Activated CD8-positive, alpha-beta memory T cell treated with anti-CD3 and anti-CD28 coated beads for 36 hours (primary cell): Measurements from ENCODE around the gene FRMD4A. TPM values are rescaled to one million over a fixed set of nuclear protein-coding genes. Genes with fewer than 3 reads are reported as not detected.
"Not testable (repeated sequence)": the region's sequence is repeated elsewhere in the genome, so short reads cannot be mapped to it uniquely, and the experiment has no call there.

Experiments
- CTCF ChIA-PET: fragments of 350-600 bp; sonication (Branson Sonifier 250); formaldehyde crosslinking; loops from one replicate; lab custom pipeline; 2021; ENCODE audit warnings: antibody characterized with exemption; lab: Charles Lee
- POLR2A ChIA-PET: fragments of 350-600 bp; sonication (Branson Sonifier 250); formaldehyde crosslinking; loops from one replicate; lab custom pipeline; 2021; ENCODE audit warnings: antibody characterized with exemption; lab: Charles Lee
- total RNA-seq, 2 experiments: library from RNA; stranded (reverse); gene quantifications; one replicate each; pipeline ENCODE4 v1.2.3, GENCODE V29; 2021

The FRMD4A gene
- total RNA-seq, 2 experiments from 2014 or later = 4.7 to 5.2 TPM

DNA sequence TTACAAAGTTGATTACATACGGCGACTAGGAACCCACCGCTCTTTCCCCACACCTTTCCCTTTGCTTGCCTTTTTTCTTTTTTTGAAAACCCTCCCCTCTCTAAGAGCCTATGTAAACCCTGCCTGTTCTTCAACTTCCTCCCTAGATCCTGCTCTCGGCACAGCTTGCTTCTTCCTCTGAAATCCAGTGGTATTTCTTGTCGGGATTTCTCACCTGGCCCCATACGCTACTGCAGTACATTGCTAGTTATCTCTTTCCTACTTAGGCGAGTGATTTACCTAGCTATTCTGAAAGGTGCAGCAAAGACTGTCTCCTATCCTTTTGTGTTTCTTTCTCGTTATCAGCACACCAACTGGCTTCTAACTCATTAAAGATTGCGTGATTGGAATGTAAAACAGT, 372.9 kb downstream of the FRMD4A start:
- POLR2A ChIA-PET = no interaction called here
- CTCF ChIA-PET = interaction anchor here (0.7 kb wide), 1 partner anchor 129 kb away, joined by 4 read pairs; no protein-coding TSS in a partner anchor

DNA sequence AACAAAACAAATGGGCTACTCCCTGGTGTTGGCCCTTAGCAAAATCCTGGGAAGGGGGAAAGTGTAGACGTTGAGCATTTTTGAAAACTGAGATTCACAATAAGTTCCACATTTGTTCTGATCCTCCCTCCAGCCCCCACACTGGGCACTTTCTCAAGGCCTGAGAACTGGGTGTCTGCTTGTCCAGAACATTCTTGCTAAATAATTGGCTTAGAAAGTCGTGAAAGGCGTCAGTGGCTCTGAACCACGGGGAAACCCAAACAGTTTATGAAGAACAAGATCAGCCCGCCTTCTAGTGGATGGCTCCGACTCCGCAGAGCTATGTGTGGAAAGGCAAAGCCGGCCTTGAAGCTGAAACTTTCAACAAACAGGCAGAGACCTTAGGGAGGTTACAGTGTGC, 373.9 kb downstream of the FRMD4A start:
- CTCF ChIA-PET = no interaction called here
- POLR2A ChIA-PET = no interaction called here

DNA sequence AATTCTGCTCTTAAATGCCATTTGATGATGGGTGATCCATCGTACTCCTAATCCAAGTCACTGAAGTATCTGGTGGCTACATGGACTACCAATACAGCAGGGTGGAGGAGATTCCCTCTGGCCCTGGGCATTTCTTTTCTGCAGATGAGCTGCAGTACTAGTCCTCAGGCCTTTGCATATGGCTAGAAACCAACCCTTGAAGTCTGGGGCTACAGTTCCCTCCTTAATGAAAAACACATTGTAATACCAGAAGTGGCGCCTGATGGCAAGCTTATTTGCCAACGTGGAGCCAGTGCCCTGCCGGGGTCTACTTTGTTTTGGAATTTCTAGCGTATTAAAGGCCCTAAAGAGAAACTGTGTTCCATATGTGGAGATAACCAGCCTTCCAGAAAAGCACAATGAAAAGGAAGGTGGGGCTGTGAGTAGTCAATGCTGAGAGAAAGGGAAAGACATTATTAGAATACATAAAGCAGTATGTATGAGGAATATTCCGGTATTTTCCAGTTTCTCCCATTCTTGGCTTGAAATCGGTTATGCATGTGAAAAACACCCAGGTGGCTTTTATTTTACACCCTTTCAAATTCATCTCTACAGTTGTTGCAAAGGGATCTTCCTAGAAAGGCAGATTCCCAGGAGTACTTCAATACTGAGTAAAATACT, 375.2 kb downstream of the FRMD4A start:
- ChIA-PET CTCF (no interaction called here), POLR2A (no interaction called here)

DNA sequence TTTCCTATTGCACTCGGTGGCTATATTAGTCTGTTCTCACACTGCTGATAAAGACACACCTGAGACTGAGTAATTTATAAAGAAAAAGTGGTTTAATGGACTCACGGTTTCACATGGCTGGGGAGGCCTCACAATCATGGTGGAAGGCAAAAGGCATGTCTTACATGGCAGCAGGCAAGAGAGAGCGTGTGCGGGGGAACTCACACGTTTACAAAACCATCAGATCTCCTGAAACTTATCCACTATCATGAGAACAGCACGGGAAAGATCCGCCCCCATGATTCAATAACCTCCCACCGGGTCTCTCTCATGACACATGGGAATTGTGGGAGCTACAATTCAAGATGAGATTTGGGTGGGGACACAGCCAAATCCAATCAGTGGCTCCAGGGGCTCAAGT, 376.5 kb downstream of the FRMD4A start:
- CTCF ChIA-PET, POLR2A ChIA-PET: not testable (repeated sequence)

GRCh38 chr10:13953371-13953770, 377.4 kb downstream of the FRMD4A start:
- POLR2A ChIA-PET = no interaction called here
- CTCF ChIA-PET = no interaction called here

GRCh38 chr10:13950543-13950939, 380.2 kb downstream of the FRMD4A start:
- POLR2A ChIA-PET = no interaction called here

GRCh38 chr10:13949844-13950542, 380.7 kb downstream of the FRMD4A start:
- CTCF ChIA-PET = no interaction called here
- POLR2A ChIA-PET = no interaction called here

More at GRCh38 chr10:13950543-13950939, 380.2 kb downstream of the FRMD4A start:
- CTCF ChIA-PET = no interaction called here

GRCh38 chr10:13946209-13946460, 384.6 kb downstream of the FRMD4A start:
- POLR2A ChIA-PET = no interaction called here

DNA sequence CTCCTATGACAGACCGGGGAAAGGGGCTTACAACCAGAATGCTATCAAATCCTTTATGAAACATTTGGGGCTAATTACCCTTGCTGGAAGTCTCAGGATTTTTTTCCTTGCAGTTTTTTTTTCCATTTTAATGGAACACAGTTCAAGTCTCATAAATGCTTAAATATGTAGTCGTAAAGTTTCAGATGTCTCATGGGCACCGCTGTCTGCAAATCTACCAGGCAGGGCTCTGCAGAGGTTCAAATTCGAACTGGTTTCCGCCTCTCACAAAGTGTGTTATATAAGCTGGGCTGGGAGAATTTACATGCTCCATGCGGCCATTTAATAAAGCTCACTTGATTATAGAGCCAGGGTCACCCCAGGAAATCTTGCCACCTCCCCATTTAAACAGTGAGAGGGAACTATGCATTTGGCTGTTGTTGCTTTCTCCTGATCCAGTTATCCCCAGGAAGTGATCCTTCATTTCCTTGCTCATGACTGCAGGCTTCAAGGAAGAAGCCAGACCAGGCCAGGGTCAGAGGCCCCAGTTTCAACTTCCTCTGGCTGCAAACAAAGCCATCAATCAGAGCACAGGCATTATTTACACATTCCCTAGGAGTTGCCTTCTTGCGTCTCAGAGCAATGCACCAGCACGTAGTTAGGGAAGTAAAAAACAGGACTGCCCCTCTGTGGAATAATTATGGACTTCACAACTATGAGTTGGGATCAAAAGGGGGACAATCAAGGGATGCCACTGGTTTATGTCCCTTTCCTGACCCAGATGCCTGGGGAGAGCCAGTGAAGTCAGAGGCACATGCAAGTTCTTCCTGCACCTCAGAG, 385.1 kb downstream of the FRMD4A start:
- ChIA-PET POLR2A (no interaction called here), CTCF (no interaction called here)

More at GRCh38 chr10:13946209-13946460, 384.6 kb downstream of the FRMD4A start:
- CTCF ChIA-PET = no interaction called here

DNA sequence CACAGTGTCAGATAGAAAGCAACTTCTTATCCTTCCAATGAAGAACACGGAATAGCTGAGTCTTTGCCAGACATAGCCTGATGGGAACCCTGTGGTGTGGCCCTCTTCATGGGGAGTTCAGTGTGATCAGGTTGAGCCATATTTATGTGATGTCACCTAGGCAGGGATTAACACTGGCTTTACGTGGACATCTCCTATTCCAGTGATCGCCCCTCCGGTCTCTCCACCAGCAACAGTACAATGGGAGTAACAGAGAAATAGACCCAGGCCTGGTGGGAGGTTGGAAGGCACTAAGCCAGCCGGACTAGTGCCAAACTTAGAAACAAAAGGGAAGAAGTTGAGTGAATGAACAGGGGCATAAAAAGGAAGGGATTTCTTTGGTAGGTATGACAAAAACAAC, 385.9 kb downstream of the FRMD4A start:
- CTCF ChIA-PET = no interaction called here
- POLR2A ChIA-PET = no interaction called here

DNA sequence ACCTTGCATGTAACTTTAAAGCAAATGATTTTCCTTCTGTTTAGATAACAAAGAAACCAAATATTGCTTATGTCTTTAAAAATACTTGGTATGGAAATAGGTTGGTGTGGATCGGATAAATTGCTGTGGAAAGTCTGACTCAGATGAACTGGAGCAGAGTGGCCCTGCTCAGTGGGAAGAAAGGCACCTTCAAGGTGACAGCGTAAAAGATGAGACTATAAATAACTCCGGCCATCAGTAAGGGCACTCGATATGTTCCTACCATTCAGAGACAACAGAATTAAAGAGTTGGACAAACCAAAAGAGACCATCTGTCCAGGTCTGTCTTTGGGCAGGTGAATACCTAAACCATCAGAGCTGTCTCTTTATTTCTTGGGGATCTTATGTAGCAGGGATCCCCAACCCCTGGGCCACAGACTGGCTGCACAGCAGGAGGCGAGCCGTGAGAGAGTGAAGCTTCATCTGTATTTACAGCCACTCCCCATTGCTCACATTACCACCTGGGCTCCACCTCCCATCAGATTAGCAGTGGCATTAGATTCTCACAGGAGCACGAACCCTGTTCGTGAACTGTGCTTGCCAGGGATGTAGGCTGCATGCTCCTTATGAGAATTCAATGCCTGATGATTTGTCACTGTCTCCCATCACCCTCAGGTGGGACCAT, 386.9 kb downstream of the FRMD4A start:
- ChIA-PET POLR2A (no interaction called here), CTCF (no interaction called here)

DNA sequence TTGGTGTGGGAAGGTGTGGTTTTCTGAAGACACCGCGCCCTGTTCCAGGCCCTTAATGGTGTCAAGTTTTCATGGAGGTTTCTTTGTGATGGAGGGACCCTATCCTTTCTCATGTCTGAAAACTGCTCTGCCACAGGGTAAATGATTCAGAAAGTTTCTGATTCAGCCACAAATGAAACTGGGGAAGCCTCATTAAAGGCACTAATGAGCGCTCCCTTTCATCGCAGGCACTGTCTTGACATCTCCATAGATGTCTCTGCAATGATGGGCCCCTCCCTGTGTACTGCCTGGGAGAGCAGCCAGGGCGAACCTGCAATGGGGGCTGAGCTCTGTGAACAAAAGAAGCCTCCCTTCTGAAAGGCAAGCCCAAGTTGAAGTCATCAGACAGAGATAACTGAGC, 388.7 kb downstream of the FRMD4A start:
- ChIA-PET CTCF (no interaction called here), POLR2A (no interaction called here)

DNA sequence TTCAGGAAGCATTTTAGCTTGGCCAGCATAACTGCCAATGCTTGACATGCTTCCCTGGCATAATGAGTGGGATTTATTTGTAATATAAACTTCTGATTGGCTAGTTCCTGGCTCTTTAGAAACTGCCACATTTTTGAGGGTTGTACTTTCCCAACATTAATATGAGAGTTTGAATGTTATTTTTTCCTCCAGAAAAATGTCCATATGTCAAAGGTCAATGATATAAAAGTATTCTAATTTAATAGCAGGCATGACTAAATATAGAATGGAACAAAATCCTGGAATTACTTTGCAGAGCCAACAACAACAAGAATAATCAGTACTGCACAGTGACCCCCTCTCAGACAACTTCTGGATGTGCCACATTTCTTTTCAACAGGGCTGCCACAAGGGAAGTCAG, 391.3 kb downstream of the FRMD4A start:
- ChIA-PET POLR2A (no interaction called here), CTCF (no interaction called here)

DNA sequence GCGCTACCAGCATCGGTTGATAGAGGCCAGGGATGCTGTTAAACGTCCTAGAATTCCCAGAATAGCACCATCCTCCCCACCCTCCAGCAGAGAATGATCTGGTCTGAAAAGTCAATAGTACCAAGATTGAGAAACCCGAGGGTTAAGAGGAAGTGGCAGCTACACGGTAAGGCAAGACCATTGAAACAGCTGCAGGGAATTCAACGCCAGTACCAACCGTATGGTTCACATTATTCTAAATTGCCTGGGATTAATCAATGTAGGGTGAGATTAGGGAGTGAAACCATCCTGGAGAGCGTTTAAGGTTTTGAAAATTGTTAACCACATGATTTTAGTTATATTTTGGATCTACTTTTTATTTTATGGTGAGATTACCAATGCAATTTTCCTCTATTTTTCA, 391.8 kb downstream of the FRMD4A start:
- CTCF ChIA-PET = no interaction called here
- POLR2A ChIA-PET = no interaction called here

GRCh38 chr10:13936826-13937225, 393.9 kb downstream of the FRMD4A start:
- CTCF ChIA-PET = no interaction called here
- POLR2A ChIA-PET = no interaction called here

DNA sequence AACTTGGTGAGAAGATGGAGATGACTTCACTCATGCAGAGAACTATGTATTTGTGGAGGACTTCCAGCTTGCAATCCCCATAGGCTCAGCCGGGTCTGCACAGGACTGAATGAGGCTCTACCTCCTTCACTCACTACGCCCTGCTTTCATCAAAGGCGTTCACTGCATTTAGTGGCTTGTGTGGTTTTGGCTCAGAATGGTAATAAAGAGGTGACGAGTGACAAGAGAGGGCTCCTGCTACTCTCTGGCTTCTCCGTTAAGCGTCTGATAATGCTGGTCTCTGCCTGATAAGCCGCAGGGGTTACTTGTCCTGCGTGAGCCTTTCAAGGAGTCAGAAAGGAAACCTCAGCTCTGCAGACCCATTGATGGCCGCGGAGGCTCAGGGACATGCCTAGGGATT, 400.6 kb downstream of the FRMD4A start:
- CTCF ChIA-PET = no interaction called here
- POLR2A ChIA-PET = interaction anchor here (0.5 kb wide), 1 partner anchor 19 kb away, joined by 3 read pairs; no protein-coding TSS in a partner anchor

DNA sequence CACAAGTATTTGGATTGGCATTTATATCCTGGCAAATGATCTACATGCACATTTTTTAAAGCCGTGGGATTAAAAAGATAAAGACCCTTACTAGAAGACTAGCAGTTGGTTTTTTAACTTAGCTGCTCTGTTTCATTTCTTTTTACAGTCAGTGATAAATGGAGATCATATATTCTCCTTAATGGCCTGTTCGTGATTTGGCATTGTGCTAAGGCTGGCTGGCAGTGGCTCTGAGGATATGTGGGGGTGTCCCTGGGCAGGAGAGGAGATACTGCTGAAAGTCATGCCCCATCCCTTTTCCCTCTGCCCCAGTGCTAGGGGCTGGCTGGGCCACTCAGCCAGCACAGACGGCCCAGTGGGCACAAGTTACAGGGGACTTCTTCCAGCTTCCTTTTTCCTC, 402.3 kb downstream of the FRMD4A start:
- ChIA-PET POLR2A (no interaction called here), CTCF (interaction anchor here (0.6 kb wide), 1 partner anchor 854 kb away, joined by 3 read pairs; no protein-coding TSS in a partner anchor)

DNA sequence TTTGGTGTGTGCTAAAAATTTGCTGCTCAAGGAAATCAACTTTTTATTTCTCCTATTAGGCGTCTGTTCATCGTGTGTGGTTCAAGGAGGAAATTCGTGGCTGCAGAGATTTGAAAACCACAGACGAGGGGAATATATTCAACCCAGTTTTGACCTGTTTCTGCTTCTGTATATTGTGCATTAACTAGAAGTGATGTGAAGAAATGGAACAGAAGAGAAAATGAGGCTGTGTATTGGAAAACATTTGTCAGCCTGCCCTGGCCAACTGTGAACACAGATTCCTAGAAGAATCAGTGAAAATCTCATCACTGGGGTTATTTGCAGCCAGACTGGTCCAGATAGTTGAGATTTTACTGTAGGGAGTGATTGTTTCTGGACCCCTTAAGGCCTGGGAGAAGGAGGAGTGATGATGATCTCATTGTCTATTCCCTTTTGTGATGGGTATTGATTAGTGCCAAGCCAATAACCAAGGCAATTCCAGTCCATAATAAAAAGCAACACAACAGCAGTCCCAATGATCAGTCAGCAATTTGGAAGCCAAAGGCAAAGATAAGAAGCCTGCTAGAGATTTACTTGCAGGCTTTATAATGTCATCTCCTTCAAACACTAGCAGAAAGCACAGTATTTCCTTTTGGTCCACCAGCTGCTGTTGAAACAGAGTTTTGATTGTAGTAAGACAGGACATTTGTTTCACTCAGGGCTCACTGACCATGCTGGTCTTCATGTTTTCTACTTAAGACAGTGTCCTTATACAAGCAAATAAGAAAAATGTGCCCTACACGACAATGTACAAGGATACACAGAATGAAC, 404.5 kb downstream of the FRMD4A start:
- CTCF ChIA-PET = no interaction called here

DNA sequence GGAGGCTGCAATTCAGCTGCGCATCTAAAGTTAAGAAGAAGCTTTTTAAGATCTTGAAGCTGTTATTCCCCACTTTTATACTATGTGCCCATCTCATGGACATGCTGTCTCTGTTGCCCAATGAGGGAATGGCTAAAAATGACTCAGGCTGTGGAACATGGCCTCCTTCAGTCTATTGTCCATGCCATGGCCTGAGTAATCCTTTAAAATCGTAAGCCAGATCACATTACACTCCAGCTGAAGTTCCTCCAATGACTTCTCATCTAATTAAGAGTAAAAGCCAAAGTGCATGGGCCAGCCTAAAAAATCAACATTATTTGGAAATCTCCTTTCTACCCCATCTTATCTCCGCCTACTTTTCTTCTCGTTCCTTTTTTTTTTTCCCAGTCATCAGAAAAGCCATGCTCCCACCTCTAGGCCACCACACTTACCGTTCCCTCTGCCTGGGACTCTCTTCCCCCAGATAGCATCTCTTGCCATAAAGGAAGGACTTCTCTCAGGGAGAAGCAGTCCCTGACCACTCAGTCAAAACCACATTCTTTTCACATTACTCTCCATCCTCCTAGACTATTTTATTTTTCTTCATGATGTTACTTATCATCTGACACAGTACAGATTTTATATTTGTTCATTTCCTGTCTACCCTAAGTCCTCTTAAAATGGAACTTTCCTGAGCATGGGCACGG, 406.5 kb downstream of the FRMD4A start:
- CTCF ChIA-PET = no interaction called here
- POLR2A ChIA-PET = no interaction called here

More for the DNA sequence above, 404.5 kb downstream of the FRMD4A start:
- POLR2A ChIA-PET = no interaction called here
